GM19372 (cell line): ENCODE data around the gene SLC28A2.
"Not testable (repeated sequence)": the region's sequence is repeated elsewhere in the genome, so short reads cannot be mapped to it uniquely, and the experiment has no call there.

Experiments
- ATAC-seq: cut with Tn5 transposase; IDR thresholded peaks from one replicate; pipeline ENCODE4 v1.9.1; 2021; ENCODE audit warnings: mild to moderate bottlenecking, low read depth, moderate library complexity; ENCODE audit not compliant: unreplicated experiment

Gene SLC28A2

DNA sequence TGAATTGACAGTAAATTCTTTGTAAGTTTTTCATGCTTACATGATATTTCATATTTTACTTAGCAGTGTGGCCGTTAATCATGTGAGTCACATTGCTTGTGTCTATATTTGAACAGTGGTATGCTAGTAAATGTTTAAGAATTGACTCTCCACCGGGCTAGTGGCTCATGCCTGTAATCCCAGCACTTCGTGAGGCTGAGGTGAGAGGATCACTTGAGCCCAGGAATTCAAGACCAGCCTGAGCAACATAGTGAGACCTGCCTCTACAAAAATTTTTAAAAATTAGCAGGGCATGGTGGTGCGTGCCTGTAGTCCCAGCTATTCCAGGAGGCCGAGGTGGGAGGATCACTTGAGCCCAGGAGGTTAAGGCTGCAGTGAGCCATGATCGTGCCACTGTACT, 2.8 kb downstream of the SLC28A2 start:
- not testable (repeated sequence) for ATAC-seq

DNA sequence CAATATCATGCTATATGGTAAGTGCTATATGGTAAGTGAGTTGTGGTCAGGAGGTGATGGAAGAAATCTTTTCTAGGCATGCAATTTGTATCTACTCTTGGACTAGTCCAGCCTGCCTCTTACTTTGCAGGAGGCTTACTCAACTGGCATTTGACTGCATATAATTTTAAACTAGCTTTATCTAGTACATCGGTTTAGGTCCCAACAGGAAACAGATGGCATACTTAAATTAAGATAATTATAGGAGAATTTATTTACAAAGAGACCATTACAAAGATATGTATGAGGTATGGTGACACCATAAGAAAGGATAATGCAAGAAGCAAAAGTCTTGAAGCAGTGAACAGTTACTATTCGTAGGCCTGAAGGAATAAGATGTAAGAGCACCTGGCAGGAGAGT, 7.8 kb downstream of the SLC28A2 start:
- ATAC-seq = no peak

- no peak for ATAC-seq
Measured at GRCh38 chr15:45262906-45263461, 10.9 kb downstream of the SLC28A2 start.

GRCh38 chr15:45263854-45264253, 11.8 kb downstream of the SLC28A2 start:
- no peak for ATAC-seq

GRCh38 chr15:45265506-45265905, 13.5 kb downstream of the SLC28A2 start:
- ATAC-seq = no peak

DNA sequence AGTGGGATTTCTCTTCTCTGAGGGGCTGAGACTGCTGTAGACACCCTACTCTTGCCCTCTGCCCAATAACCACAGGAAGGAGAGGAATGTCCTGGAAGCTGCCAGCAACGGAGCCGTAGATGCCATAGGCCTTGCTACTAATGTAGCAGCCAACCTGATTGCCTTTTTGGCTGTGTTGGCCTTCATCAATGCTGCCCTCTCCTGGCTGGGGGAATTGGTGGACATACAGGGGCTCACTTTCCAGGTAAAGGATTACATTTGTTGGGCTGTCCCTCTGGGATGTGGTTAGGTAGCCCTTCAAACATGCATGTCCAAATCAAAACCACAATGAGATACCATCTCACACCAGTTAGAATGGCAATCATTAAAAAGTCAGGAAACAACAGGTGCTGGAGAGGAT, 16.1 kb downstream of the SLC28A2 start:
- no peak for ATAC-seq

- ATAC-seq = no peak
Measured at GRCh38 chr15:45274636-45275380, 22.8 kb downstream of the SLC28A2 start.

- ATAC-seq = no peak
Measured at GRCh38 chr15:45276831-45277230, 24.8 kb downstream of the SLC28A2 start.

GRCh38 chr15:45279024-45279698, 27.1 kb downstream of the SLC28A2 start:
- ATAC-seq = peak; percentile 100

DNA sequence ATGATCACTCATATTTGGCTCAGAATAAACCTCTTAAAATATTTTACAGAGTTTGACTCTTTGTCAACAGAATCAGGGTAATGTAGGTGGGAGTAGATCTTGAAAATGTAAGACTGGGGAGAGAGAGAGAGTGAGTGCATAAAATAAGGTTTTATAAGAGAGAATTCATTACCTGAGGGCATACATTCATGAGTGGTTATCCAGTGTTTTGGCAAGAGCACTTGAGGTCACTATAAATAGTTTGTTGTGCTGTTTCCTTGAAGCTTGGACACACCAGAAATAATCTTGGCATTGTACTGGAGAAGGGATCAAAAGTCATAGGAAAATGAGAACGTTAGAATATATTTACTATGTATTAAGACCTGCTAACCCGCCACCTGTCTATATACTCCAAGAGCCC, 33.4 kb downstream of the SLC28A2 start:
- ATAC-seq = no peak

DNA sequence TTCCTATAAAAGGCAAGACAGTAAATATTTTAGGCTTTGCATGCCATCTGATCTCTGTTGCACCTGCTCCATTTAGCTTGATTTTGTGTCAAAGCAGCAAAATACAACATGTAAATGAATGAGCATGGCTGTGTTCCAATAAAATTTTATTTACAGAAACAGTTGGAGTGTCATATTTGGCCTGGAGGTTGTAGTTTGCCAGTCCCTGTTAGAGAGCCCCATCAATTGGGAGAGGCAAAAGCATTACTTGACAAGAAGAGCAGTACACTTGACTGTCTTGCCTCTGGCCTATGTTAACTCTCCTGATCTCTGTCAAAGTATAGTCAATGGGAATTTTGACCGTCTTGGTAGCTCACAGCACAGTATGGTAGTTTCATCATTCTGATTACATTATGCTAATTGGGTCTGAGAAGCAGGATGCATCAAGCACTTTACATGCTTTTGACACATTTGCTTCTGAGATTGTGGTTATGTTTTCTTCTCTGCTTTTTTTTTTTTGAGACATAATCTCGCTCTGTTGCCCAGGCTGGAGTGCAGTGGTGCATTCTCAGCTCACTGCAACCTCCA, 35.4 kb downstream of the SLC28A2 start:
- ATAC-seq = no peak

DNA sequence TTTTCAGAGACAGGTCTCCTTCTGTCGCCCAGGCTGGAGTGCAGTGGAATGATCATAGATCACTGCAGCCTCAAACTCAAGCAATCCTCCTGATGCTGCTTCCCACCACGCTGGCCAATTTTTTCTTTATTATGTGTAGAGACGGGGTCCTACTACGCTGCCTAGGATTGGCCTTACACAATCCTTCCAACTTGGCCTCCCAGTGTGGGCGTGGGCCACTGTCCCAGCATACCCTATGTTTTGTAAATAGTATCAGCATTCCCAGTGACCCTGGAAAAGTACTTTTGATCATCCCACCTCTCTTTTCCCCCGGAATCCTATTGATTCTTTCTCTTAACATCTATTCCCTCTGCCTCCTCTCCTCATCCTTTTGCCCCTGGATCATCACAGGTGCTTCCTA, 36.9 kb downstream of the SLC28A2 start:
- ATAC-seq = no peak

- no peak for ATAC-seq
Measured at GRCh38 chr15:45291822-45292582, 40.0 kb downstream of the SLC28A2 start.

DNA sequence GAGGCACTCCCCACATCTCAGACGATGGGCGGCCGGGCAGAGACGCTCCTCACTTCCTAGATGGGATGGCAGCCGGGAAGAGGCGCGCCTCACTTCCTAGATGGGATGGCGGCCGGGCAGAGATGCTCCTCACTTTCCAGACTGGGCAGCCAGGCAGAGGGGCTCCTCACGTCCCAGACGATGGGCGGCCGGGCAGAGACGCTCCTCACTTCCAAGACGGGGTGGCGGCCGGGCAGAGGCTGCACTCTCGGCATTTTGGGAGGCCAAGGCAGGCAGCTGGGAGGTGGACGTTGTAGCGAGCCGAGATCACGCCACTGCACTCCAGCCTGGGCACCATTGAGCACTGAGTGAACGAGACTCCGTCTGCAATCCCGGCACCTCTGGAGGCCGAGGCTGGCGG, 41.3 kb downstream of the SLC28A2 start:
- not testable (repeated sequence) for ATAC-seq

DNA sequence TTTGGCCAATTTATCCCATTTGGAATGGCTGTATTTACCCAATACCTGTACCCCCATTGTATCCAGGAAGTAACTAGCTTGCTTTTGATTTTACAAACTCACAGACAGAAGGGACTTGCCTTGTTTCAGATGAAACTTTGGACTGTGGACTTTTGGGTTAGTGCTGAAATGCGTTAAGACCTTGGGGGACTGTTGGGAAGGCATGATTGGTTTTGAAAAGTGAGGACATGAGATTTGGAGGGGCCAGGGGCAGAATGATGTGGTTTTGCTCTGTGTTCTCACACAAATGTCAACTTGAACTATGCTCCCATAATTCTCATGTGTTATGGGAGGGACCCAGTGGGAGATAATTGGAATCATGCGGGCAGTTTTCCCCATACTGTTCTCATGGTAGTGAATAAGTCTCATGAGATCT, 46.9 kb downstream of the SLC28A2 start:
- ATAC-seq = not testable (repeated sequence)

DNA sequence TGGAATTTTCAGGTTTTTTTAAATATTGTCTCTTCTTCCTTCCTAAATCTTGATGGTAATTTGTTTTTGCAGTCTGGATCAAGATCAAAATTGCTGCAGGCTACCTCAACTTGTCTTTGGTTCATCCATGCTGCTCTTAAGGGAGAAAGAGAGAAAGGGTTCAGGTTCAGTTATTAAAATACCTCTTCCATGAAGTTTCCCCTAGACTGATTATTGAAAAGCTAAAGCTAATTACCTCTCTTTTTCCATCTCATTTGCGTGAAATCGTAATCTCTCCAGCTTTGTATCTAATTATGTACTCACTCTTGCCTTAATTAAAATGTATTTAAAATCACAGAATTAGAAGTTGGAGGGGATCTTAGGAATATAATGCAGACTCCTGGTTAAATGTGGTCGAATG, 52.7 kb downstream of the SLC28A2 start:
- ATAC-seq = no peak

- no peak for ATAC-seq
Measured at GRCh38 chr15:45306105-45306504, 54.1 kb downstream of the SLC28A2 start.

DNA sequence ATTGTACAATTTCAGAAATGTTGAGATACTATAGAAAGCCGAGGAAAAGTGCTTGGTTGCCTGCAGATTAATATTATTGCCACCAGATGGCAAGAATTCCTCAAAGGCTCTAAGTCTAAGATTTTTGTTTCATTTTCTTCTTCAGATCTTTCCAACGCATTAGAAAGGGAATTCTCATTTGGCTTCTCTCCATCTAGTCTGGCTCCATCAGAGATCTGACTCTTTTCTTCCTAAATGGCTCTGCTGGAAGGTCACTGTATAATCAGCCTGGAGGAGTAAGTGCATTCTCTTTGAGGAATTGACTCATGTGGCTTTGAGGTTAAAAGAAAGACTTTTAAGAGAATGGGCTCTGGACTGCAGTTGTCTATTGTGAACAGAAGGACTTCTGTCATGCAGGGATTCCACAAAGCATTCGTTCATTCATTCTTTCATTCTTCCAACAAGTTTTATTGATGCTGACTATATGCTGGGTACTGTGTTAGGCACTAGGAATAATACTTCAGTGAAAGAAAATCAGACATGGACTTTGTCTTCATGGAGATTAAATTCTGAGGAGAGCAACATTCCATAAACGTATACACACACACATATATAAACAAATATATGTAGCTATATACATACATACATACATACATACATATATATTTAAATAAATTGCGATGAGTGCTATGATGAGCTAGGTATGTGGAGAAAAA, 55.3 kb downstream of the SLC28A2 start:
- ATAC-seq = no peak

- ATAC-seq = not testable (repeated sequence)
Measured at GRCh38 chr15:45314117-45314516, 62.1 kb downstream of the SLC28A2 start.

GRCh38 chr15:45314960-45315359, 62.9 kb downstream of the SLC28A2 start:
- ATAC-seq = no peak
